ENCODE measurements around the gene NLN.

NLN gene

GRCh38 chr5:65811885-65812284 lies 89.9 kb downstream of the NLN start:
- DNase-seq, result no peak

DNA sequence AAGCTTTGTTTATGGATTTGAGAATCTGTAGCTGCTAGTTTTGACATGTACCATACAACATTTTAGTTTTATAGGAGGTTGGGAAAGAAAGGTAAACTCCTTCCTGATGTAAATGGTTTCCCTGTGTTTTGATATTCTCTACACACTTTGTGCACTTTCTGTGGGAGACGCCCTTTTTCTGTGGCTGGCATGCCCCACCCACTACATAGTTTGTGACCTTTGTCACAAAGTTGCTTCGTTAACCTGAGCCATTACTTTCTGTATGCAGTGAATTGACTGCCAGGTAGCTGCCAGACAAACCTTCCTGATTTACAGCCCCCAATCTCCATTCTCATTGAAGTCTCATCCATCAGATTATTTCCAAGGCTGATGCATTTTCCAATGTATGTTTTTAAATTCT lies 90.6 kb downstream of the NLN start:
- DNase-seq, result no peak

DNA sequence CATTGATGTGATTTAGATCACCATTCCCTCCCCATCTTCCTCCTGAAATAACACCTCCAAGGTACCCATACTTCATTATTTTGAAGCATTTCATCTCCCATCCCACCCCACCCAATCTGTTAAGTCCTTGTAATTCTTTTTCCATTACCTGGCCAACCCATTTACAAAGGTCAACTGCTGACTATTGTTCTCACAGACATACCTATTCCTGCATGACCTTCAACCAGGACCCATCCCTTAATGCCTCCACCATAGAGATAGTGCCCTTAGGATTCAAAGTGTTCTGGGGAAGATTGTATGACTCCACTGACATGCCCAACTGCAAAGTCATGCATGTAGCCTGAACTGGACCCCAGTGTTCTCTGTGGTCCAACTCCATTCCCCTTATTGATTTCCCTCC lies 91.2 kb downstream of the NLN start:
- DNase-seq, result no peak

DNA sequence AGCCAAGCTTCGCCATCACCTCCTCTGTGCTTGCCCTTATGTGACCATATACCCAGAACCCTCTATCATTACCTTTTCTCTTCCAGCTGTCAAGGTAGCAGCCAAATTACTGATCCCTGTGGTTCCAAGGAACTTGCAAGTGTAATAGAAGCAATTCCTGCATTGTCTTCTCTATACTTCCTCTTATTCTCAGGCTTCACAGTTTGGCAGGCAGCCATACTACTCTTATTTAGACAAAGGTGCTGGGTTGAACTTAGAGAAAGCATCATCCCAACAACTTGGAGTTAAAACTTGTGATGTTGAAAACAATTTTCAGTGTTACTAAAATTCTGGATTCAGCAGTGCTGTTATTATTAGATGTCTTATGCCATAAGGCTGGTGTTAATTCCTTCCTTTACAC lies 93.2 kb downstream of the NLN start:
- no peak for DNase-seq

DNA sequence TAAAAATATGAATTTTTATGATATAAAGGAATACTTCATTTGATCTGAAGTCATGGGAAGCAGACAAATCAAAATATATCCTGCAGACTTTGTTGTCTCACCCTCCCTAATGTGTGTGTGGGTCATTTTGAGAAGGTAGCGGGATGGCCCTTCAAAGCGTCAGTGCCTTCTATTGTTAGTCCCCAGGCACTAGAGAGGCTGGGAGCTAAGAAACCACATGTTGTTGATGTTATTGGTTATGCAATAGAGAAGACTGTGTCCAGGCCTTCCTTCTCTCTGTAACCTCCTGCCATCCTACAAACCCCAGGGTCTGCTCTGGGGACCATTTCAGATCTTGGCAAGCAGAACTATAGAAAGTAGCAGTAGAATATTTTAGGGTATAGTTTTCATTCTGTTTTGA lies 94.7 kb downstream of the NLN start:
- no peak for DNase-seq

DNA sequence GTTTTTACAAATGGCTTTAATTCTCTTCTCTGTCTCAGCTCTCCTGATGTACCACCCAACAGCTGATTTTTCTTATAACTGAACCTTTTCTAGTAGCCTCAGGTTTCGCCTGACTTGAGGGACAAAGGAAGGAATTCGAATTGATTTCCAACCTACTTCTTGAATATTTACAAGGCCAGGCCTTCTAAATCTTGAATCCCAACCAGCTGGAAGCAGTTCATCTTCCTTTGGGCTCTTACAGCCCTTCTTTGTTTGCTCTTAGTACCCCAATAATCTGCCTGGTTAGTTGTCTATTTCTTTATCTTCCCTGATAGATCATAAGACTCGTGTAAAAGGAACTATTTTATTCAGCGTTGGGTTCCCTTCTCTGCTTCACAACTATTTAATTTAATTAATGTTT lies 95.9 kb downstream of the NLN start:
- DNase-seq, result no peak

DNA sequence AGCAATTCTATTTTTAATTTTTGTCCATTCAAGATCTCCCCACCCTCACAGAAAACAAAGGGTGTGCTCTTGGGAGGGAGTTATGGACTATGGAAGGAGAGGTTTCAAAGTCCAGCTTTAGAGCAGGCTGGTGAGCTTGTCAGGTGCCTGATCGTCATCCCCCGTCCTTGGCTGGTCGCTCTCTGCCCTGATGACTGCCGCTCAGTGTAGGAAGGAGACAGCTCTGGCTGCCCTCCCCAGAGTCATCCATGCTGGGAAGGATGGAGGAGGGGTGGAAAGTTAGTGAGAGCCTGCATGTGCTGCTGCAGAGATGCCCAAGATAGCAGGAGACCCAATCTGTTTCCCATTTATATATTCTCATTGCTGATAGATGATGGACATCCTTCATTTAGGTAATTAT lies 96.6 kb downstream of the NLN start:
- DNase-seq, result no peak

DNA sequence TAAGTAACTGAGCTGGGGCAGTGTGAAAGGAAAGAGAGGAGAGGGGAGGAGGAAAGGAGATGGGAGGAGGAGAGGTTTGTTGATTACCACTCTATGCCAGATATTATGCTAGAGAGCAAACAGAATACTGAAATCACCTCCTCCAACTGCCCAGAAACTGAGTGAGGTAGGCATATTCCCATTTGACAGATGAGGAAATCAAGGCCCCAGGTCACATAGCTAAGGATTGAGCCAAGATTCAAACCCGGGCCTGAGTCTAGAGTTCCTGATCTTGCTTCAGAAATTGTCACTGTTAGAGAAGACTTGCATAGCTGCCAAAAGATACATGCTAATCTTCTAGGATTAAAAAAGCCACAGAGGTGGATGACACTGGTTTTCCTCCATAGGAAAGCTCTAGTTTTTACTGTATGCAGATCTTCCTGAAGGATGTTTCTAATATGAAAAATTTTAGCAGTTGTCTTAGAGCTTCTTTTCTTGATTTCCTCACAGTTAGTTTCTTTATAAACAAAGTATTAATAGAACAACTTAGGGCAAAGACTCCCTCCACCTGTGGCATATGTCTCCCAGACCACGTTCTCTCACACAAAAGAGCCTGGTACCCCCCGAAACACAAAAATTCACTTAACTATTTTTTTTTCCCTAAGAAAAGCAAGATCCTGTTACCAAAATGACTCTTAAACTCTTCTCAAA lies 97.4 kb downstream of the NLN start:
- DNase-seq, result no peak

DNA sequence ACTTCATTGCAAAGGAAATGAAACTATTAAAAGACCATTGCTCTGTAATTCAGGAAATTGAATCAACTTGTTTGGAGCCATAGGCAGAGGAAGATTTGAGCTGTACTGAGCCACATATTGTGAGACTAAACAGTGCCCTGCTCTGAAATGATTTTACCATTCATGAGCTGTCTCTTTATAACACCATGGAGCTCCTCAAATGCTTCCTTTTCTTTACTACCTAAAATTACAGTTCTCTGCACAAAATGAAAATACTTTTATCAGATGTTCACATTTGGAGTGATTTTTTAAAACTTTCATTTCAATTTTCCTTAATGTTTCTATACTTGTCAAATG lies 97.9 kb downstream of the NLN start:
- no peak for DNase-seq

- DNase-seq, result no peak
These were observed 98.4 kb downstream of the NLN start for GRCh38 chr5:65820373-65820772.

DNA sequence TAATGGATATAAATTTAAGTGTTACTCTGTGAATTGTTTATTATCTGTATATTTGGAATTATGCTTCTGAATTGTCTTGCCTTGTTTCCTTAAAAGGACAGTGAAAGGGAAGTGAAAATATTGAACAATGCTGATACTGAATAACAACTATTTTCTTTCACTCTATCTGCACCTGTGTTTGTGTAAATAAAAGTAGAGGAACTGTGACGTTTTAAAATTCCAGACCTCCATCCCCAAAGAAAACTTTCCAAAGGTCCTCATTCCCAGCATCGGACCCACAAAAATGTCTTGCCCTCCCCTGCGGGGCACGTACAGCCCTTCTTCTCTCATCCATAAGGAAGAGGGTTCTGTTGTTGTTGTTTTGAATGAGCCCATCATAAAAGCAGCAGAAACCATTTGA lies 100.0 kb downstream of the NLN start:
- no peak for DNase-seq

DNA sequence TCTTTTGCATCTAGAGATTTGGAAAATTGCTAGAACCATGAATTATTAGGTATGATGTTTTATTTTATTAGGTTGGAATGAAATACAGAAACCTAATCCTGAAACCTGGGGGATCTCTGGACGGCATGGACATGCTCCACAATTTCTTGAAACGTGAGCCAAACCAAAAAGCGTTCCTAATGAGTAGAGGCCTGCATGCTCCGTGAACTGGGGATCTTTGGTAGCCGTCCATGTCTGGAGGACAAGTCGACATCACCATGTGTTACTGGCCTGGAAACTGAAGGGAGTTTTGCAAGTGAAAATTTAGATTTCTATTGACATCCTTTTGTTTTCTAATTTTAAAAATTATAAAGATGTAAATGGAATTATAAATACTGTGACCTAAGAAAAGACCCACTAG lies 100.7 kb downstream of the NLN start:
- no peak for DNase-seq

DNA sequence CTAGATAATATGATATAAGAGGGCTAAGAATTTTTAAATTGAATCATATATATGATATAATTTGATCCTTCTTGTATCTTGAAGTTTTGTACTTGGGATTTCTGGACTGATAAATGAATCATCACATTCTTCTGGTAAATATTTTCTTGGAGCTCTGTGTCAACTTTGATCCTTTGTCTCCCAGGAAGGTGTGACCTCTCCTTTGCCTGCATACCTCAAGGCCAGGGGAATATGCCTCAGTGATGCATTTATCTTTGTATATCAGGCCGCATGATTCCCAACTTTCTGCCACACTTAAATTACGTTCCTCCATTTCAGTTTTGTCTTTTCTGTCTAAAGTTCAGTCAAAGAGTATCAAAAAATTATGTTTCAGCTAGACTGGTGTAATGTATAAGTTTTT lies 101.2 kb downstream of the NLN start:
- DNase-seq, result no peak

DNA sequence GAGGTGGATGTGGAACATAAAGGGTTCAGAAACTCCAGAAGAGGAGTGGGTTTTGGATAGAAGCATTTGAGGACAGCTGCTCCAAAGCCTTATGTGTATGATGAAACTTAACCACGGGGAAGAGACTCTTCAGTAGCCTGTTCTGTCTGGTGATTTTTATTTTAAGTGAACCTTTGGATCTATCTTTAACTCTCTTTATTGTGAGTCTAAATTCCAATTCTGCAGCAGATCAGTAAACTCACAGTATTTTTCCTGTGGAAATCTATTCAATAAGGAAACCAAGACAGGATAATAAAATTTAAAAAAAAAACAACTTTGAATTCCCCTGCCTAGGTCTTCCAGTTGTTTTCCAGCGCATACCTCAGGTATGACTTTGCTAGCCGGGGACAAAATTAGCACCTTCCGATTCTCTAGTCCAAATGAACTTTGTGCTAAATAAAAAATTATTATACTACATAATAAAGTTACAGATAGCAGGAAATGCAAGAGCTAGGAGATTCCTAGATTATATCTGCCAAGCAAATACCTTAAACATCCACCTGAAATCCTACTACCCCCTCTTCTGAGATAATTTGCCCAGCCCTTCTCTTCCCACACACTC lies 101.9 kb downstream of the NLN start:
- DNase-seq, result no peak

DNA sequence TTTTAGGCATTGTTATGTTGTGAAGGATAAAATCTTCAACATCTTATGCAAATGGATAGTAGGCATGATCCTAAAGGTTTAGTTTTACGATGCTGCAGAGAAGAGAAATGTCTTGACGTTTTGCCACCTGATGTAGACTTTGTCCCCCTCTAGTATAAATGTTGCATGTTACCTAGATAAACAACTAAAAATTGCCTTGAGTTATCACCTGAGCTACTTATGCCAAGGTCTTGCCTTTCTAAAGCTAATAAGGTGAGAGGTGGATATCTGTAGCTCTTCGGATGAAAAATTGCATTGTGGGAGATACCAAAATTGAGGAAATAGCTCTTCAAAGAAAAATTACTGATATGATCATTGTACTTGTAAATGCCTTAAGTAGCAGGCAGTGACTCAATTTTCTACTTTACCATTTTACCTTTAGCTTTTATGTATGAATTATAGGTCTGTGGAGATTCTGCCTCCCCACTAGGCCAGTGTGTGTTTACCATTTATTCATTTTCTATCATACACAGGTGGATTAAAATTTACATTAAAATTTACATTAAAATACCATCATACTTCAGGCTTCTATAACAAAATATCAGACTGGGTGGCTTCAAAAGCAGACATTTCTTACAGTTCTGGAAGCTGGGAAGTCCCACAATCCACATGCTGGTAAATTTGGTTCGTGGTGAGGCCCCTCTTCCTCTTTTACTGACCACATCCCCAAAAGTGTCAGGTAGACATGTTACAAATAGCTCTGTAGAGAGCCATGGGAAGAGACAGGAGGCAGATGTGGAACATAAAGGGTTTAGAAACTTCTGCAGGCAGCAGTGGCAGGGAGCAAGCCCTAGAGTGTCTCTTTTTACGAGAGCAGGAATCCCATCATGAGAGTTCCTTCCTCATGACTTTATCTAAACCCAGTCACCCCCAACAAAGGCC lies 103.7 kb downstream of the NLN start:
- DNase-seq, result no peak

- DNase-seq, result no peak
These were observed 106.3 kb downstream of the NLN start for GRCh38 chr5:65828022-65828896.

GRCh38 chr5:65830856-65831255 lies 108.9 kb downstream of the NLN start:
- DNase-seq, result no peak

DNA sequence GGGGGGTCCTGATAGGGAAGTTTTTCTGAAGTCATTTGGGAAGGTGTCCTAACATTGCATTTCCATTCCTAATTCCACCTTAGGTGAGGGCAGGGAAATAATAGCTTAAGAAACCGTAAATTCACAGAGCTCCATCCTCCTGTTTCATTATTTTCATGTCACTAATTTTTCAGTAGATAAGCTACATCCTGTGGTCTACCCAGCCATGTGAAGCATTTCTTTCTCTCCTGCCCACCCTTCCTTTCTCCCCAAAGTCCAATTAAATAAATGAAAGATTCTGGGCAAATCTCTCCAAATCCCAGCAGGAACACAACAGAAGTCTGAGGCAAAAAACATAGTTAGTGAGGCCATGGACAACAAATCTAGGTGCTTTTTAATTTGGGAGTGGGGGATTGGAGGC lies 109.3 kb downstream of the NLN start:
- DNase-seq, result no peak

DNA sequence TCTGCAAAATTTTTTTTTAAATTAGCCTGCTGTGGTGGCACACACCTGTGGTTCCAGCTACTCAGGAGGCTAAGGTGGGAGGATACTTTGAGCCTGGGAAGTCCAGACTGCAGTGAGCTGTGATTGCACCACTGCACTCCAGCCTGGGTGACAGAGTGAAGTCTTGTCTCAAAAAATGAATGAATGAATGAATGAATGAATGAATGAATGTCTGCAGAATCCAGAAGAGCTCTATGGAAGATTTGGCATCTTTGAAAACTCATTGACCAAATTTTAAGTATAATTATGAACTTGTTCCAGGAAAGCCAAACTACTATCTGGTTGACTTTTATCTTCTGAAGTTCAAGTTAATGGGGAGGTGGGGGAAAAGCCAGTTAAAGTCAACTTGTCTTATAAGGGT lies 110.1 kb downstream of the NLN start:
- no peak for DNase-seq

DNA sequence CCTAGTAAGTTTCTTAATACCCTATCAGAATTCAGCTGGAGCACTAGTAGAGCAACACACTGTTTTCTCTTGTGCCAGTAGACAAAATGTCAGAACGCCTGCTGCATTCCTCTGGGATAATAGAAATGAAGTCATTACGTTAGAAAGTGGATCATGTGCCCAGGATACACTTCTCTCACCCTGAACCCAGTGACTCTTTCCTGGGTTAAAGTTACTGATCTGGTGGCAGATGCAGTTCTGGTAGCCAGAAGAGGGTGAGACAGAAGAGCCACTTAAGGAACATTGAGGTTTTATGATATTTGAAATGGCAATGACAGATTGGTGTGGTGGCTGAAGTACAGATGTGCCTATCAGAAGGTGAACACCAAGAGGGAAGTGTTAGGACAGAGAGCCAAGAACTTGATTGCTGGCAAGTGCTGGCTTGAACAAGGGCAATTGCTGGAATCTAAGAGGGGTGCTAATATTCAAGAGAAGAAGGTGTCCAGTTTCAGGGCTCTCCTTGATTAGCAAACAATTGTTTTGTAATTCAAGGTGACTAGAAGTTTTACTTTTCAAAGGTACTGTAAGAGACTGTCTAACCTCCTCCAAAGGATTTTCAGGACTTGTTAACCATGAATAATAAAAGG lies 110.7 kb downstream of the NLN start:
- DNase-seq, result no peak

DNA sequence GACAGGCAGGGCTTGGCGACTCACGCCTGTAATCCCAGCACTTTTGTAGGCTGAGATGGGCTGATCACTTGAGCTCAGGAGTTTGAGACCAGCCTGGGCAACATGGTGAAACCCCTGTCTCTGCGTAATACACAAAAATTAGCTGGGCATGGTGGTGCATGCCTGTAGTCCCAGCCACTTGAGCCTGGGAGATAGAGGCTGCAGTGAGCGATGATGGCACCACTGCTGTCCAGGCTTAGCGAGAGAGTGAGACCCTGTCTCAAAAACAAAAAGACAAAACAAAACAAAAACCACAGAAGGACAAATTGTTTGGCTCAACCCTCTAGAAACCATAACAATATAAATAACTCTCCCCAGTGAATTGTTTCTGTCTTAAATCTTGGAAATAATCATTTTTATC lies 111.8 kb downstream of the NLN start:
- DNase-seq, result no peak

DNA sequence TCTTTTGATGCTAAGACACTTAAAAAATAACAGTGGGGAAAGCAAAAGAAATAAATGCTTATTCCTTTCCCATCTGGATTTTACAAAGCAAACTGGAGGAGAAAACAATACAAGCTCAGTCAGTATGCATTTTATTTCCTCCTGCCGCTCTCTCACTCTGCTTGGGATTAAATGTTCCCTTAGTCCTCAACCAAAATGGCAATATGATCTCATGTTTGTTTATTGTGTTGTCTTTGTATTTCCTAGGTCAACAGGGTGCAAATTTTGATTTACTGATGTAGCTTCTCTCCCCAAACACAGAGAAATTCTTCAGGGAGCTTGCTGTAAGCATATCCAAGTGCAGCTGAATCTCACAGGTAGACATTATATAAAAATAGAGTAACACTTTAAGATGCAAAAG lies 112.3 kb downstream of the NLN start:
- no peak for DNase-seq

DNA sequence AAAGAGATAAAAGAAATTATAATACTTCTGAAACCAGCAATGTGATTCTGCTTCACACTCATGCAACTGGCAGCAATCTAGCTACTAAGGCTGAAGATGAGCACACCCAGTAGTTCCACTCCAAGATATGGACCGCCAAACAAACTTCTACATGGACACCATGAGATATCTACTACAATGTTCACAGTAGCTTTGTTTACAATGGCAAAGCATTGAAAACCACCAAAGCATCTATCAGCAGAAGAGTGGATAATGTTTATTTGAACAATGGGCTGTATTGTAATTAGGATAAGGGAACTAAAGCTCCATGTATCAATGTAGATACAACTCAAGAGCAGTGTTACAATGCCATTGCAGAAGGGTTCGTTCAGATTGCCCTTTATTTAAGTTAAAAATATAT lies 113.2 kb downstream of the NLN start:
- no peak for DNase-seq

All from activated CD4-positive, alpha-beta T cell treated with anti-CD3 and anti-CD28 coated beads, Interleukin-2, amount 50 U/mL, for 48 hours (primary cell).